Keratinocyte (primary cell): ENCODE data around the gene CCSER1. TPM values are rescaled to one million over a fixed set of nuclear protein-coding genes. Genes with fewer than 3 reads are reported as not detected.

Source experiments
- DNase-seq: peaks from one replicate; pipeline ENCODE4 v3.0.0-alpha.2; 2011; ENCODE audit warnings: low read depth, missing footprints, low spot score
- FAIRE-seq: peaks from 2 replicates; lab custom pipeline; 2011; peaks lifted over from hg19 to GRCh38; lab: Jason Lieb, UNC
- H2AFZ ChIP-seq: 2 replicates; pipeline ENCODE4 v1.6.0; 2012; ENCODE audit warnings: low read length, control low read depth, inconsistent platforms; ENCODE audit not compliant: control insufficient read depth
- H3K27ac ChIP-seq: 2 replicates; pipeline ENCODE4 v1.5.1; 2011; ENCODE audit warnings: low read length; ENCODE audit not compliant: control insufficient read depth, insufficient read depth
- H3K27me3 ChIP-seq: 3 replicates; pipeline ENCODE4 v1.6.0; 2011; ENCODE audit warnings: low read length; ENCODE audit not compliant: control insufficient read depth, insufficient read depth; ENCODE audit errors: extremely low read depth
- H3K36me3 ChIP-seq, 2 experiments: 2 replicates in 1 of 2; 3 replicates in 1 of 2; pipeline ENCODE4 v1.5.1; 2011; ENCODE audit warnings: low read length in 2 of 2, mild to moderate bottlenecking in 1 of 2; ENCODE audit not compliant: control insufficient read depth in 2 of 2, insufficient read depth in 2 of 2; ENCODE audit errors: extremely low read depth in 1 of 2
- H3K4me1 ChIP-seq: 3 replicates; pipeline ENCODE4 v1.5.1; 2011; ENCODE audit warnings: low read length; ENCODE audit not compliant: control insufficient read depth, insufficient read depth; ENCODE audit errors: extremely low read depth
- H3K4me2 ChIP-seq: 3 replicates; pipeline ENCODE4 v1.6.0; 2011; ENCODE audit warnings: low read depth, low read length; ENCODE audit not compliant: control insufficient read depth, insufficient read depth; ENCODE audit errors: extremely low read depth
- H3K4me3 ChIP-seq, 3 experiments: fragments of 200-600 bp in 1 of 3; sonication (generic) in 1 of 3; 2 replicates in 2 of 3; 3 replicates in 1 of 3; pipeline ENCODE4 v1.5.1; 2011 to 2016; ENCODE audit warnings: low read length in 3 of 3, mild to moderate bottlenecking in 3 of 3, control low read depth in 2 of 3, inconsistent platforms in 1 of 3, low read depth in 1 of 3, mixed read lengths in 1 of 3, mixed run types in 1 of 3, moderate library complexity in 1 of 3; ENCODE audit not compliant: control insufficient read depth in 2 of 3, insufficient read depth in 2 of 3; ENCODE audit errors: extremely low read depth in 1 of 3
- H3K79me2 ChIP-seq: 2 replicates; pipeline ENCODE4 v1.6.0; 2012; ENCODE audit warnings: low read length; ENCODE audit not compliant: control insufficient read depth, insufficient read depth
- H3K9ac ChIP-seq: 3 replicates; pipeline ENCODE4 v1.6.0; 2011; ENCODE audit warnings: low read length; ENCODE audit not compliant: control insufficient read depth, insufficient read depth; ENCODE audit errors: extremely low read depth
- H3K9me1 ChIP-seq: 3 replicates; pipeline ENCODE4 v1.6.0; 2011; ENCODE audit warnings: low read length; ENCODE audit not compliant: control insufficient read depth, insufficient read depth; ENCODE audit errors: extremely low read depth
- H3K9me3 ChIP-seq: 2 replicates; pipeline ENCODE4 v1.5.1; 2012; ENCODE audit warnings: low read depth, low read length; ENCODE audit not compliant: control insufficient read depth
- H4K20me1 ChIP-seq: 3 replicates; pipeline ENCODE4 v1.6.0; 2011; ENCODE audit warnings: low read length; ENCODE audit not compliant: control insufficient read depth, insufficient read depth; ENCODE audit errors: extremely low read depth
- EZH2 ChIP-seq: IDR thresholded peaks from one replicate; pipeline ENCODE4 v1.6.1; 2012; ENCODE audit warnings: inconsistent platforms, mild to moderate bottlenecking, low read length, moderate library complexity
- dilution Hi-C: fragments of 300-500 bp; cut with MboI; formaldehyde crosslinking; loops from one replicate; pipeline ENCODE4 v1.7.0; 2020; ENCODE audit warnings: low sequenced_read_pairs; ENCODE audit not compliant: extremely low pct_ligation_motif_present
- polyA plus RNA-seq, 5 experiments: library from polyadenylated mRNA; depleted of rRNA in 3 of 5; stranded (reverse) in 3 of 5; stranded (forward) in 1 of 5; unstranded in 1 of 5; fragments of >200 nt; gene quantifications; 1 replicate in 1 of 5; 2 replicates in 3 of 5; 3 replicates in 1 of 5; pipeline versions ENCODE4 v1.2.1 to v1.2.3, GENCODE V29; 2011 to 2012; ENCODE audit warnings: missing spikeins in 2 of 5, low read depth in 1 of 5, low replicate concordance in 1 of 5
- TF ChIP-seq, protein P1 (sequence below), 3 experiments: IDR thresholded peaks in 1 of 3; conservative IDR thresholded peaks in 1 of 3; optimal IDR thresholded peaks in 1 of 3; 2 replicates in 2 of 3; 3 replicates in 1 of 3; pipeline versions ENCODE3 to v1.5.1; 2011; ENCODE audit warnings: low read length in 3 of 3, mild to moderate bottlenecking in 3 of 3, moderate library complexity in 2 of 3, control low read depth in 1 of 3, inconsistent platforms in 1 of 3; ENCODE audit not compliant: insufficient read depth in 2 of 3; ENCODE audit errors: extremely low read depth in 1 of 3

CCSER1 gene
- polyA plus RNA-seq, 1 donor (not counting 4 experiments of a cell fraction or from before 2014, with no cell fraction given): 1.2 TPM

DNA sequence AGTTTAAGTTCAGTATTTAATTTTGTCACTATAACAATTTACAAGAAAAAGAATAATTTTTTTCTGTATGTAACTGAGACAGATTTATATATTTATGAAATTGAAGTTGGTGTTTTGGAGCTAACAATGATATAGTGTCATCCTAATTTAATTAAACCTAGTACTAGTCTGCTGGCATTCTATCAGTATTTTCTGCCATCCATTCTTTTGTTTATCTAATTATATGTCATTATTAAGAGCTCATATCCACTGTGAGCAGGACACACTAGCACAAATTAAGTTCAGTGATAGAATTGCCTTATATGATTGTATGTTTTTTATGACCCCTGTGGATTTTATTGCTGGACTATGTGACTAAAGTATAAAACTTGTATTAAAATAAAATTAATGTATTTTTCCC lies 996.5 kb downstream of the CCSER1 start:
- Histone ChIP-seq H3K36me3 (no peaks in the 10 kb centered on the region), H3K4me2 (no peak overlapping the region), H2AFZ (no peak overlapping the region), H3K9me1 (no peaks in the 10 kb centered on the region), H3K27me3 (no peaks in the 10 kb centered on the region), H3K79me2 (no peaks in the 10 kb centered on the region), H3K27ac (no peak overlapping the region), H3K4me3 (no peak overlapping the region), H4K20me1 (no peaks in the 10 kb centered on the region), H3K4me1 (no peaks in the 10 kb centered on the region), H3K9ac (no peak overlapping the region), H3K9me3 (no peaks in the 10 kb centered on the region)
- DNase-seq (no peak), FAIRE-seq (no peak)
- dilution Hi-C loops: no loop called here
- TF ChIP-seq EZH2: no peak
- TF ChIP-seq, protein P1, sequence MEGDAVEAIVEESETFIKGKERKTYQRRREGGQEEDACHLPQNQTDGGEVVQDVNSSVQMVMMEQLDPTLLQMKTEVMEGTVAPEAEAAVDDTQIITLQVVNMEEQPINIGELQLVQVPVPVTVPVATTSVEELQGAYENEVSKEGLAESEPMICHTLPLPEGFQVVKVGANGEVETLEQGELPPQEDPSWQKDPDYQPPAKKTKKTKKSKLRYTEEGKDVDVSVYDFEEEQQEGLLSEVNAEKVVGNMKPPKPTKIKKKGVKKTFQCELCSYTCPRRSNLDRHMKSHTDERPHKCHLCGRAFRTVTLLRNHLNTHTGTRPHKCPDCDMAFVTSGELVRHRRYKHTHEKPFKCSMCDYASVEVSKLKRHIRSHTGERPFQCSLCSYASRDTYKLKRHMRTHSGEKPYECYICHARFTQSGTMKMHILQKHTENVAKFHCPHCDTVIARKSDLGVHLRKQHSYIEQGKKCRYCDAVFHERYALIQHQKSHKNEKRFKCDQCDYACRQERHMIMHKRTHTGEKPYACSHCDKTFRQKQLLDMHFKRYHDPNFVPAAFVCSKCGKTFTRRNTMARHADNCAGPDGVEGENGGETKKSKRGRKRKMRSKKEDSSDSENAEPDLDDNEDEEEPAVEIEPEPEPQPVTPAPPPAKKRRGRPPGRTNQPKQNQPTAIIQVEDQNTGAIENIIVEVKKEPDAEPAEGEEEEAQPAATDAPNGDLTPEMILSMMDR (optimal IDR thresholded peaks at IDR 0.05 in 1 of 3, IDR thresholded peaks at IDR 0.05 in 1 of 3, conservative IDR thresholded peaks at IDR 0.05 in 1 of 3; ENCODE audit: extremely low read depth in 1 of 3, insufficient read depth in 2 of 3, low read length in 3 of 3): no peak

DNA sequence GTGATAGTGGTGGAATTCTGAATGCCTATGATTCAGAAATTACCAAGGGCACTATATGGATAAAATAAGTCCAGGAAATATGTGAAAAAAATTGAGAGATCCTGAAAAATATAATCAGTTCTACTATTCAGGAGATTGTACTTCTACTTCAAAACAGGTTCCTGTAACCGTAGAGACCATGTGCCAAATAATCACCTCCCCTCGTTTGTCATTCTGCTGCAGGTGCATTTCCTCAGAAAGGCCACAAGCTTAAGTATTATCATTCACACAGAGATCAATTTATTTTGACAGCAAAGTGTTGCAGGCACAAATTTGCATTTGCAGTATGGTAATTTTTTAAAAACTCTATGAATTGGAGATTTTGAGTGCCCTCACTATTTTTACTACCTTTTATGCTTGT lies 1000.0 kb downstream of the CCSER1 start:
- H3K79me2 ChIP-seq: no peaks in the 10 kb centered on the region
- H3K27ac ChIP-seq: no peak overlapping the region
- H3K4me2 ChIP-seq: no peak overlapping the region
- FAIRE-seq (no peak), DNase-seq (no peak)
- H2AFZ ChIP-seq: no peak overlapping the region
- H3K9me3 ChIP-seq: no peaks in the 10 kb centered on the region
- dilution Hi-C loops: no loop called here
- H4K20me1 ChIP-seq: no peaks in the 10 kb centered on the region
- H3K4me1 ChIP-seq: no peaks in the 10 kb centered on the region
- H3K27me3 ChIP-seq: no peaks in the 10 kb centered on the region
- no peaks in the 10 kb centered on the region for H3K9me1 ChIP-seq
- H3K4me3 ChIP-seq: no peak overlapping the region
- TF ChIP-seq EZH2: no peak
- TF ChIP-seq, protein P1 (optimal IDR thresholded peaks at IDR 0.05 in 1 of 3, IDR thresholded peaks at IDR 0.05 in 1 of 3, conservative IDR thresholded peaks at IDR 0.05 in 1 of 3; ENCODE audit: extremely low read depth in 1 of 3, insufficient read depth in 2 of 3, low read length in 3 of 3): no peak
- no peak overlapping the region for H3K9ac ChIP-seq
- H3K36me3 ChIP-seq: no peaks in the 10 kb centered on the region
